K562 (cell line): ENCODE measurements around the gene TP73.
A peak's percentile ranks its signal among the peaks of the same experiment; 100 is the strongest.

Experiments used
- BHLHE40 ChIP-seq: IDR thresholded peaks from 2 replicates; pipeline ENCODE4 v1.6.1; 2011; ENCODE audit warnings: low read length, improper control_type of control experiment
- ETV6 ChIP-seq, 3 experiments: fragments of 150-350 bp in 1 of 3; sonication (generic) in 1 of 3; formaldehyde crosslinking in 1 of 3; IDR thresholded peaks; 2 replicates each; pipeline versions ENCODE4 v1.6.1 to v1.8.0; 2014 to 2022; ENCODE audit warnings: borderline replicate concordance in 2 of 3, low read depth in 2 of 3, antibody characterized with exemption in 1 of 3, low read length in 1 of 3, mild to moderate bottlenecking in 1 of 3, missing genetic modification reagents in 1 of 3
- EZH2 ChIP-seq: IDR thresholded peaks from 2 replicates; pipeline ENCODE4 v1.6.1; 2012; ENCODE audit warnings: low read depth, mild to moderate bottlenecking, inconsistent platforms, low read length, borderline replicate concordance
- MEF2A ChIP-seq: IDR thresholded peaks from 2 replicates; pipeline ENCODE4 v1.6.1; 2011; ENCODE audit warnings: low read depth, mild to moderate bottlenecking, low read length, moderate library complexity; ENCODE audit not compliant: control insufficient read depth
- MYC ChIP-seq, 2 experiments: fragments of 250-450 bp in 1 of 2; sonication (Bioruptor Pico) in 1 of 2; IDR thresholded peaks; 2 replicates each; pipeline versions ENCODE4 v1.5.1 to v1.6.1; 2012 to 2021; ENCODE audit warnings: low read depth in 2 of 2, borderline replicate concordance in 1 of 2, improper control_type of control experiment in 1 of 2, low read length in 1 of 2, mild to moderate bottlenecking in 1 of 2, moderate library complexity in 1 of 2
- PHB2 ChIP-seq: fragments of 450-650 bp; IDR thresholded peaks from 2 replicates; pipeline ENCODE4 v1.6.1; 2017; ENCODE audit warnings: low read depth
- POLR2AphosphoS5 ChIP-seq: IDR thresholded peaks from 2 replicates; pipeline ENCODE4 v1.6.1; 2011; ENCODE audit warnings: mild to moderate bottlenecking, low read depth, low read length, moderate library complexity; ENCODE audit not compliant: control insufficient read depth, insufficient read depth
- RB1 ChIP-seq: fragments of 450-650 bp; IDR thresholded peaks from 2 replicates; pipeline ENCODE4 v1.6.1; 2017; ENCODE audit warnings: low read depth, mild to moderate bottlenecking
- SP2 ChIP-seq: IDR thresholded peaks from 2 replicates; pipeline ENCODE4 v1.6.1; 2011; ENCODE audit warnings: mild to moderate bottlenecking, low read depth, low read length, moderate library complexity; ENCODE audit not compliant: poor library complexity, severe bottlenecking; ENCODE audit errors: extremely low read depth
- TF ChIP-seq, protein P1 (sequence below): sonication (generic); formaldehyde crosslinking; IDR thresholded peaks from 2 replicates; pipeline ENCODE4 v1.8.0; 2023; ENCODE audit warnings: mild to moderate bottlenecking, missing genetic modification reagents
- TF ChIP-seq, protein P2 (sequence below): sonication (generic); formaldehyde crosslinking; IDR thresholded peaks from 2 replicates; pipeline ENCODE4 v1.9.0; 2022; ENCODE audit warnings: mild to moderate bottlenecking, missing genetic modification reagents

- TF ChIP-seq, protein P1, sequence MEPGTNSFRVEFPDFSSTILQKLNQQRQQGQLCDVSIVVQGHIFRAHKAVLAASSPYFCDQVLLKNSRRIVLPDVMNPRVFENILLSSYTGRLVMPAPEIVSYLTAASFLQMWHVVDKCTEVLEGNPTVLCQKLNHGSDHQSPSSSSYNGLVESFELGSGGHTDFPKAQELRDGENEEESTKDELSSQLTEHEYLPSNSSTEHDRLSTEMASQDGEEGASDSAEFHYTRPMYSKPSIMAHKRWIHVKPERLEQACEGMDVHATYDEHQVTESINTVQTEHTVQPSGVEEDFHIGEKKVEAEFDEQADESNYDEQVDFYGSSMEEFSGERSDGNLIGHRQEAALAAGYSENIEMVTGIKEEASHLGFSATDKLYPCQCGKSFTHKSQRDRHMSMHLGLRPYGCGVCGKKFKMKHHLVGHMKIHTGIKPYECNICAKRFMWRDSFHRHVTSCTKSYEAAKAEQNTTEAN: peak; percentile 98
- TF ChIP-seq MEF2A (no peak), RB1 (no peak), MYC (IDR thresholded peaks at IDR 0.05; ENCODE audit: low read depth, low read length) (no peak), MYC (CRISPR knock-in tag; IDR thresholded peaks at IDR 0.05; ENCODE audit: borderline replicate concordance, low read depth) (no peak), POLR2AphosphoS5 (no peak), PHB2 (0 out of 2 replicates have a peak, but pooled peaks have one; percentile 59), ETV6 (IDR thresholded peaks at IDR 0.05; ENCODE audit: borderline replicate concordance in 1 of 2, low read depth in 2 of 2, low read length in 1 of 2) (no peak), ETV6 (CRISPR knock-in tag; IDR thresholded peaks at IDR 0.05; ENCODE audit: borderline replicate concordance) (no peak), EZH2 (no peak), SP2 (no peak), BHLHE40 (no peak)
- TF ChIP-seq, protein P2, sequence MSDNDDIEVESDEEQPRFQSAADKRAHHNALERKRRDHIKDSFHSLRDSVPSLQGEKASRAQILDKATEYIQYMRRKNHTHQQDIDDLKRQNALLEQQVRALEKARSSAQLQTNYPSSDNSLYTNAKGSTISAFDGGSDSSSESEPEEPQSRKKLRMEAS: no peak
Measured at GRCh38 chr1:3604997-3605823, 47.1 kb upstream of the TP73 start.
